DND-41 (cell line): ENCODE measurements around the gene ZFPM1.

Experiments
- EZH2 ChIP-seq: IDR thresholded peaks from 3 replicates; pipeline ENCODE4 v1.6.1; 2012; ENCODE audit warnings: borderline replicate concordance, low read depth, mild to moderate bottlenecking, moderate library complexity, low read length, inconsistent platforms; ENCODE audit not compliant: severe bottlenecking
- TF ChIP-seq, protein P1 (sequence below): IDR thresholded peaks from 2 replicates; pipeline ENCODE4 v1.5.1; 2012; ENCODE audit warnings: borderline replicate concordance, low read length, moderate library complexity, mild to moderate bottlenecking; ENCODE audit not compliant: poor library complexity, severe bottlenecking; ENCODE audit errors: extremely low read depth

DNA sequence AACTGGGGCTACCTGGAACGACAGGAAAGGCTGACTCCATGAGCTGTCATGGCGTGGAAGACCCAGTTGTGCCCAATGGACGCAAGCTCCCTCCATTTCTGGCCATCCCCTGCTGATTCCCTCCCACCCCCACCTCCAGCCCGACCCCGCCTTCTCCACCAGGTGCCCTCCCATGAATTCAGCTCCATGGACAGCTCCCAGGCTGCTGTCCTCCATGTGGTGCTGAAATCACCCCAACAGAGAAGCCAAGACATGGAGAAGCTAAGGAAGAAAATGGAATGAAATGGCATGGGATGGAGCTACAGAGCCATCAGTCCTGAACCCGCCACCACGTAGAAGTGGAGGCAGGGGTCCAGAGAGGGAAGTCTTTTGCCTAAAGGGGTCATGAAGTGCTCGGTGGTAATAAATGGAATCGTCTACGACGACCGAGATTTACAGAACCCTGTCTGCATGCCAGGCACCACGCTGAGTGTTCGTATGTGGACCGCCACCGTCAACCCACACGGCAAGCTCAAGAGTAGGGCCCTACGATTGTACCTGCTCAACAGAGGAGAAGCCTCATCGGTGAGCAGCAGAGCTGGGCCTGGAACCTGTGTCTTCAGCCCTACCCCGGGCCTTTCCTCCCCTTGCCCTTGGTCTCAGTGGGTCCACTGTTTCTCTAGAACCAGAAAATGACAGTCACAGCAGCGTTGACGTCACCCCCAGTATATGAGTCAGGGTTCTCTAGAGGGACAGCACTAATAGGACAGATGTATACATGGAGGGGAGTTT, 107.8 kb downstream of the ZFPM1 start:
- TF ChIP-seq, protein P1, sequence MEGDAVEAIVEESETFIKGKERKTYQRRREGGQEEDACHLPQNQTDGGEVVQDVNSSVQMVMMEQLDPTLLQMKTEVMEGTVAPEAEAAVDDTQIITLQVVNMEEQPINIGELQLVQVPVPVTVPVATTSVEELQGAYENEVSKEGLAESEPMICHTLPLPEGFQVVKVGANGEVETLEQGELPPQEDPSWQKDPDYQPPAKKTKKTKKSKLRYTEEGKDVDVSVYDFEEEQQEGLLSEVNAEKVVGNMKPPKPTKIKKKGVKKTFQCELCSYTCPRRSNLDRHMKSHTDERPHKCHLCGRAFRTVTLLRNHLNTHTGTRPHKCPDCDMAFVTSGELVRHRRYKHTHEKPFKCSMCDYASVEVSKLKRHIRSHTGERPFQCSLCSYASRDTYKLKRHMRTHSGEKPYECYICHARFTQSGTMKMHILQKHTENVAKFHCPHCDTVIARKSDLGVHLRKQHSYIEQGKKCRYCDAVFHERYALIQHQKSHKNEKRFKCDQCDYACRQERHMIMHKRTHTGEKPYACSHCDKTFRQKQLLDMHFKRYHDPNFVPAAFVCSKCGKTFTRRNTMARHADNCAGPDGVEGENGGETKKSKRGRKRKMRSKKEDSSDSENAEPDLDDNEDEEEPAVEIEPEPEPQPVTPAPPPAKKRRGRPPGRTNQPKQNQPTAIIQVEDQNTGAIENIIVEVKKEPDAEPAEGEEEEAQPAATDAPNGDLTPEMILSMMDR: no peak
- no peak for TF ChIP-seq EZH2
